ENCODE measurements around the gene ERGIC1.
"Not testable (repeated sequence)": the region's sequence is repeated elsewhere in the genome, so short reads cannot be mapped to it uniquely, and the experiment has no call there.

ERGIC1 gene

GRCh38 chr5:172878933-172879752 lies 45.1 kb downstream of the ERGIC1 start:
- no peak for DNase-seq (ENCODE audit: low spot score)

GRCh38 chr5:172881691-172882370 lies 47.8 kb downstream of the ERGIC1 start:
- no peak for DNase-seq (ENCODE audit: low spot score)

GRCh38 chr5:172883066-172883465 lies 49.0 kb downstream of the ERGIC1 start:
- DNase-seq (ENCODE audit: low spot score): no peak

- no peak for DNase-seq (ENCODE audit: low spot score)
Observed at GRCh38 chr5:172885597-172886340, 51.7 kb downstream of the ERGIC1 start.

- DNase-seq (ENCODE audit: low spot score): no peak
Observed at GRCh38 chr5:172886476-172886875, 52.4 kb downstream of the ERGIC1 start.

GRCh38 chr5:172886974-172887501 lies 53.0 kb downstream of the ERGIC1 start:
- DNase-seq (ENCODE audit: low spot score): peak; percentile 48

- no peak for DNase-seq (ENCODE audit: low spot score)
Observed at GRCh38 chr5:172887692-172888091, 53.6 kb downstream of the ERGIC1 start.

- no peak for DNase-seq (ENCODE audit: low spot score)
Observed at GRCh38 chr5:172890659-172891058, 56.6 kb downstream of the ERGIC1 start.

- DNase-seq (ENCODE audit: low spot score): no peak
Observed at GRCh38 chr5:172891716-172892421, 57.8 kb downstream of the ERGIC1 start.

GRCh38 chr5:172892713-172893112 lies 58.7 kb downstream of the ERGIC1 start:
- no peak for DNase-seq (ENCODE audit: low spot score)

GRCh38 chr5:172894767-172895388 lies 60.8 kb downstream of the ERGIC1 start:
- DNase-seq (ENCODE audit: low spot score): no peak

- no peak for DNase-seq (ENCODE audit: low spot score)
Observed at GRCh38 chr5:172895549-172895948, 61.5 kb downstream of the ERGIC1 start.

- DNase-seq (ENCODE audit: low spot score): no peak
Observed at GRCh38 chr5:172896465-172896864, 62.4 kb downstream of the ERGIC1 start.

- not testable (repeated sequence) for DNase-seq (ENCODE audit: low spot score)
Observed at GRCh38 chr5:172897067-172897466, 63.0 kb downstream of the ERGIC1 start.

GRCh38 chr5:172897481-172898217 lies 63.6 kb downstream of the ERGIC1 start:
- no peak for DNase-seq (ENCODE audit: low spot score)

- no peak for DNase-seq (ENCODE audit: low spot score)
Observed at GRCh38 chr5:172898218-172898842, 64.3 kb downstream of the ERGIC1 start.

GRCh38 chr5:172898843-172899369 lies 64.9 kb downstream of the ERGIC1 start:
- DNase-seq (ENCODE audit: low spot score): no peak

GRCh38 chr5:172899436-172899835 lies 65.4 kb downstream of the ERGIC1 start:
- DNase-seq (ENCODE audit: low spot score): no peak

- DNase-seq (ENCODE audit: low spot score): no peak
Observed at GRCh38 chr5:172901012-172901780, 67.1 kb downstream of the ERGIC1 start.

All from HuH-7 (cell line).